Activated T-helper 17 cell treated with anti-CD3 and anti-CD28 coated beads, Interleukin-2, amount 50 U/mL, for 72 hours (primary cell): ENCODE measurements around the gene TRIM44. TPM values are rescaled to one million over a fixed set of nuclear protein-coding genes. Genes with fewer than 3 reads are reported as not detected.

Experiments
- ATAC-seq: fragments of 150-1000 bp; cut with Tn5 transposase; replicated peaks from 2 replicates; pipeline ENCODE4 v1.10.0; 2021; ENCODE audit warnings: mild to moderate bottlenecking, moderate library complexity
- H3K27ac Mint-ChIP-seq: one replicate; pipeline ENCODE4 v1.8.0; 2022; ENCODE audit warnings: mixed read lengths
- H3K27me3 Mint-ChIP-seq: one replicate; pipeline ENCODE4 v1.8.0; 2022; ENCODE audit warnings: mixed read lengths
- H3K36me3 Mint-ChIP-seq: one replicate; pipeline ENCODE4 v1.8.0; 2022; ENCODE audit warnings: low read depth, mild to moderate bottlenecking, mixed read lengths
- H3K4me1 Mint-ChIP-seq: one replicate; pipeline ENCODE4 v1.8.0; 2022; ENCODE audit warnings: mixed read lengths
- H3K4me3 Mint-ChIP-seq: one replicate; pipeline ENCODE4 v1.8.0; 2022; ENCODE audit warnings: mild to moderate bottlenecking, mixed read lengths
- H3K9me3 Mint-ChIP-seq: one replicate; pipeline ENCODE4 v1.8.0; 2022; ENCODE audit warnings: mixed read lengths
- total RNA-seq, 2 donors: library from RNA; stranded (reverse); gene quantifications; one replicate each; pipeline ENCODE4 v1.2.3, GENCODE V29; 2022

The TRIM44 gene
- total RNA-seq, 2 donors from 2014 or later, result 14.3 to 17.7 TPM

DNA sequence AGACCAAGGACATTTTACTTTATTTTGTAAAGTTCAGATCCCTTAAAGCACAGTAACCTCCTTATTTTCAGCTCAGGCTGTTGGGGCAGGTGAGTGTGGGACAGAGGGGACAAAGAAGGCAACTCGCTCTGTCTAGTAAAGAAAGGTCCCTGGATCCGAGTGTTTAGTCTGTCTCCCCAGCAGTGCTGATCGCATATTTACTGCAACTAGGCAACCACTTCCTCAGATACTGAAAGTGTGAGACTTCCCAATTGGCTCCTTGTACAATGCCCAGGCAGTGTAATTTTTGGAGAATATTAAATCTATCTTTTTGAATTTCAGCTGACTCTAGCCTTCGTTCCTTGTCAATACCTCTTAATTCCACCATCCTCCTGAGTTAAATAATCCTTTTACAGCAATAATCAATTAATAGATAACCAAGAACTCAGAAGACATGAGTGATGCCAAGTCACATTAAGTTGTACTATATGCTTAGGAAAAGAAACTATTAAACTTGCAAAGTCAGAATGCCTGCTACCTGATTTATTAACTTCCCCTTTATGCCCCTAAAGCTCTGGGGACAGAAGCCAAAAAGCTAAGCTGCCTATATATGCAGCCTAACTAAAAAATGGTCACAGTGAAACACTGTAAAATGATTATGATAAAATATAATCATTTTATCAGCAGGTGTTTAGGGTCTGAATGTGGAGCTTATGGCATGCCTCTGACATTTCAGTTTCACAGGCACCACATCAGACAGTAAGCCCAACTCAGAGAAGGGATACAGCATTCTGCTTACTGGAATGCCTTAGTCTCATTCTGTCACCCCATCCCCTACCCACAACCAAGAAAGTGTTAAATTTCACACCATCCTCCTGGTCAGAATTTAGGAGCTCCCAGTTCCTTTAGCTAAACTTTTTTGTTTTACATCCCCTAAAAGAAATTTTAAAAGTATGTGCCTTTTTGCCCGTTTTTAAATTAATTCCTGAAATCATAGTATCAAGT, 138.7 kb downstream of the TRIM44 start:
- Mint-ChIP-seq H3K4me3 (no peak overlapping the region), H3K4me1 (peaks cover 13% of the 10 kb centered on the region), H3K36me3 (peaks cover 1% of the 10 kb centered on the region), H3K27me3 (no peaks in the 10 kb centered on the region), H3K27ac (no peak overlapping the region), H3K9me3 (no peaks in the 10 kb centered on the region)
- ATAC-seq, result no peak

DNA sequence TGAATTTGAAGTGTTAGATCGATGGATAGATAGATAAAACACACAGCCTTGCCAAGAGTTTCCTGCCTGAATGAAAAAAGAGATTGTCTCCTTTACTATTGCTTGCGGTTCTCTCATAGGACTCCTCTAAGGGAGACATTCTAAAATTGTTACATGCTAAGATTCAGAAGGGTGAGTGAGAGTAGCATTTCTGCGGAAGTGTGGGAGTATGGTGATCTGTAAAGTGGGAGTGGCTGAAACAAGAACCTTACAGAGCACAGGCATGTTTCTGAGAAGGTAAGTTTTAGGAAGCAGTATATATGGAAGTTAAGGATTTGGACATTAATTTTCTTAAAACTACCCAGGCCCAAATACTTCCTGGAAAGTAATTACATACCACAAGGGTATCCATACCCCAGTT, 139.6 kb downstream of the TRIM44 start:
- no peak overlapping the region for H3K4me3 Mint-ChIP-seq
- no peak overlapping the region for H3K27ac Mint-ChIP-seq
- no peaks in the 10 kb centered on the region for H3K9me3 Mint-ChIP-seq
- ATAC-seq, result no peak
- H3K36me3 Mint-ChIP-seq, result peaks cover 11% of the 10 kb centered on the region
- no peaks in the 10 kb centered on the region for H3K27me3 Mint-ChIP-seq
- H3K4me1 Mint-ChIP-seq, result peaks cover 5% of the 10 kb centered on the region

DNA sequence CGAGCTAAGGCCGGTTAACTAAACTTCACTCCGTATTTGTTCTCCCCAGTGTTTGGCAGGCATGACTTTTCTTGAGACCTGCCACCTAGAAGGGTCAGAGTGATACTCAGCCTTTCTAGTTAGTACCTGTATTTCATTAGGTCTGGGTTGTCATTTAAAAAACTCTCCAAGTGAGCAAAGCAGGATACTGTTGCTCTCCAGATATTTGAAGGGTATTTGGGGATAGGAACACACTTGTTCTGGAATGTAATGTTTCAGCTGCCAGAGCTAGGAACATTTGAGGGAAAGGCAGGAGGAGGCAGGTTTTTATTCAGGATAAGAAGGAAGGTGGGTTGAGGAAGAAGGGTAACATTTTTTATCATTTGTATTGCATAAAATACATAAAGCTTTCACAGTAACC, 140.1 kb downstream of the TRIM44 start:
- Mint-ChIP-seq H3K27me3 (no peaks in the 10 kb centered on the region), H3K9me3 (no peaks in the 10 kb centered on the region), H3K27ac (no peak overlapping the region), H3K4me3 (no peak overlapping the region), H3K36me3 (peaks cover 15% of the 10 kb centered on the region), H3K4me1 (peaks cover 4% of the 10 kb centered on the region)
- no peak for ATAC-seq

DNA sequence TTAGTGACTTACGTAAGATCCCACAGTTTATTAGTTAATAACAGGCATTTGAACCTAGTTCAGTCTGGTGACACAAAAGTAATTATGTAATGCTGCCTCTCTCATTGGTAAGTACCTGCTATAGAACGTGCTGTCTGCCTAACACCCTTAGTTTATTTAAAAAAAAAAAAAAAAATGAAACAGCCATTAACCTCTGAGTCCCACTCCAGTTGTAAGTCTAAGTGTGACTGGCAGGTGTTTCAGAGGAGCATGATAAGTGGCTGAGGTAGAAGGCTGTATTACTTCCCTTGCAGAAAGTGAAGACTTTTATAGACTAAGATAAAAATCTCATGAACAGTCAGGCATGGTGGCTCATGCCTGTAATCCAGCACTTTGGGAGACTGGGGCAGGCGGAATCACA, 140.5 kb downstream of the TRIM44 start:
- no peaks in the 10 kb centered on the region for H3K9me3 Mint-ChIP-seq
- H3K27ac Mint-ChIP-seq, result no peak overlapping the region
- peaks cover 15% of the 10 kb centered on the region for H3K36me3 Mint-ChIP-seq
- no peak for ATAC-seq
- no peaks in the 10 kb centered on the region for H3K27me3 Mint-ChIP-seq
- no peaks in the 10 kb centered on the region for H3K4me1 Mint-ChIP-seq
- H3K4me3 Mint-ChIP-seq, result no peak overlapping the region

DNA sequence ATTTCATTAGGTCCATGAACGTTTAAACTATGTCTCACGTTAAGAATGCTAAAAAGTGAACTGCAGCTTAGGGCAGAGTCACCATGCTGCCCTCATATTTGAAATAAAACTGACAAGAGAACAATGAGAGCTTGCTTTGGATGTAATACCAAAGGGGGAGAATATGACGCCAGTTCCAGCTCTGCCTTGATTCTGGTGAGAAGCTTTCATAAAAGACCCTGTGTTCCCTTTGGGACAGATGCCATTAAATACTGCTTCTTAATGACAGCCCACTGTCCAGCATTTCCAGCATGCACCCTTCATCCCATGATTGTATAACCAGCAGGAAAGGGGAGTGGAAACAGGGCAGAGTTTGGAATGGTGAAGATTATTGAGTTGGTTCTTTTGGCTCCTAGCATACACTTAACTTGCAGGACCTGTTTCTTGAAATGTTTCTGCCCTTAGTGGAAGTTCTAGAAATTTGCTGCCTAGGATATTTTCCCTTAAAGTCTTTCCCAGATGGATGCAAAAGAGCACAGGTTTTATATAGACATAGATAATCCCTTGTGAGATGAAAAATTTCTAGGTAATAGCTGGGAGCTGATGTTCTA, 142.0 kb downstream of the TRIM44 start:
- H3K36me3 Mint-ChIP-seq, result peaks cover 26% of the 10 kb centered on the region
- no peak overlapping the region for H3K4me3 Mint-ChIP-seq
- no peak overlapping the region for H3K27ac Mint-ChIP-seq
- H3K9me3 Mint-ChIP-seq, result no peaks in the 10 kb centered on the region
- no peaks in the 10 kb centered on the region for H3K4me1 Mint-ChIP-seq
- H3K27me3 Mint-ChIP-seq, result no peaks in the 10 kb centered on the region
- ATAC-seq, result no peak

DNA sequence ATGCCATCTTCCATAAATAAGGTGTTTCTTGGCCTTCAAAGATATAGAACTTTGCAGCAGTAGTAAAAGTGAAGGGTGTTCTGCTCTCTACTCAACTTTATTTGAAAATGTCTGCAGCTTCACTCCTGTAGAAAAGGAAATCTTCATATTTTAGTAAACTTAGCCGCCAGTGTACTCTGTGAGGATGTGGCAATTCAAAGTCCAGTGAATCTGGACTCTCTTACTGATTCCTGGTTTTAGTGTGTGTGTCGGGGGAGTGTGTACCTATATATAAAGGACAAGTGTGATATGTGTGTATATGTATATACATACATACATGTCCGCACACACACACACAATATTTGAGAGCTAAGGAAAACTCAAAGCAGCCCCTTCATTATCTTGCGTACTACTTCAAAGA, 147.0 kb downstream of the TRIM44 start:
- no peaks in the 10 kb centered on the region for H3K4me1 Mint-ChIP-seq
- H3K4me3 Mint-ChIP-seq, result no peak overlapping the region
- H3K9me3 Mint-ChIP-seq, result no peaks in the 10 kb centered on the region
- no peak overlapping the region for H3K27ac Mint-ChIP-seq
- no peak for ATAC-seq
- no peaks in the 10 kb centered on the region for H3K27me3 Mint-ChIP-seq
- peaks cover 30% of the 10 kb centered on the region for H3K36me3 Mint-ChIP-seq

DNA sequence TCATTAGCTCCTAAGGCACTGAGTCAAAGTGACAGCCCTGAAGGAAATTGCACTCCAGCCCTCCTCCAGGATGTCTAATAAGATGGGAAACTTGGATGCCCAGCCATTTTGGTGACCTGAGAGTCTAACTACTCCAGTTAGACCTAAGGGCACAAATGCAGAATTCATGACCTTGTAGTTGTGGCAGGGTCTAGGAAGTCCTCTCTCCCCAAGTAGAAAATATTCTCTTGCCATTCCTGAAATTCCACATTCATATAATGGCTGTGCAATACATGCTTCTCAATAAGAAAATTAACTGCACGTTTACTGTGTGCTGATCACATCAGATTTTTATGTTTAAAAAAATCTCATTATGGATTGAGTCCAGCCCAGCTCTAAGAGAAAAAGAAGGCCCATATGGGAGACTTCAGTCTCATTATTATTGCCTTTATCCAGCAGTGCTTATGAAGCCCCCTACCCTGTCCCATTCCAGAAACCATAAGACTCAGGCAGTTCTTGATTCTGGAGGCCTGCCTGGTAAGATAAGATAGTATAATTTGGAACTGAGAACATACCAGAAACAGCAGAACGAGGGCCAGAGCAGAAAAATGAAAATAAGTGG, 147.6 kb downstream of the TRIM44 start:
- Mint-ChIP-seq H3K27ac (no peak overlapping the region), H3K27me3 (no peaks in the 10 kb centered on the region), H3K9me3 (no peaks in the 10 kb centered on the region), H3K4me1 (no peaks in the 10 kb centered on the region), H3K36me3 (peaks cover 30% of the 10 kb centered on the region), H3K4me3 (no peak overlapping the region)
- ATAC-seq, result no peak

DNA sequence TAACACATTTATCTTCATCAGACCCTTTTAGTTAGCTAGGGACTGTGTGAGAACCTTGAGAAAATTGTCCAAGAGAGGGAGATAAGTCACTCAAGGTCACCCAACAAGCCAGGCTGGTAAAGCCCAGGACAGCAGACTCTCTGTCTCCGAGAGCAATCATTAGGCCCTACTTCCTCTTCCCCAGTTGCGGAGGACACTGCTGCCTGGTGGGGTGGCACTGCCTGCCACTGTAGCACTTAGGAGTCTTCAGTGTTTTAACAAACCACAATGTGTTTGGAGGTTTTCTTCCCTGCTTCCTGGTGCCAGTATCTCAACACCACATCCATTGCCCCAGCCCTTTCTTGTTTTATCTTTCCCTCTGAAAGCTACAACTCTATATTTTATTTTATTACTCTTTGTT, 149.2 kb downstream of the TRIM44 start:
- peaks cover 23% of the 10 kb centered on the region for H3K36me3 Mint-ChIP-seq
- no peak overlapping the region for H3K27ac Mint-ChIP-seq
- H3K9me3 Mint-ChIP-seq, result no peaks in the 10 kb centered on the region
- no peak for ATAC-seq
- no peaks in the 10 kb centered on the region for H3K4me1 Mint-ChIP-seq
- no peak overlapping the region for H3K4me3 Mint-ChIP-seq
- H3K27me3 Mint-ChIP-seq, result no peaks in the 10 kb centered on the region

DNA sequence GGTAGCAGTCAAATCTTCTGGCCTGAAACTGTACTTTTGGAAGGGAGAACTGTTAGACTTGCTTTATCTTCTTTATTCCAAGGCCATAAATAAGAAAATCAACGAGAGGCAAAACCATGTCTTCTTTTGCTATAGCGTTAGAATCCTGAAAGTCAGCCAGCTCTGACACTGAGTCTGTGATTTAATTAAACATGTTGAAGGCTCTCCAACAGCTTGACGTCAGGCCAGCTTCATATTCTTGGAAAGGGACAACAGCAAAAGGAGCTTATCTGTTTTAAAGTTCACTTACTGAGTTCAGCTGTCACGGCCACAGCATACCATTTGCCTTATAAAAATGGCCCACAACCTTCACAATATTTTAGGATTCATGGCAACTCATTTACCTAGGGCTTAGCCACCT, 150.3 kb downstream of the TRIM44 start:
- no peaks in the 10 kb centered on the region for H3K9me3 Mint-ChIP-seq
- H3K4me1 Mint-ChIP-seq, result no peaks in the 10 kb centered on the region
- H3K27ac Mint-ChIP-seq, result no peak overlapping the region
- H3K27me3 Mint-ChIP-seq, result no peaks in the 10 kb centered on the region
- peaks cover 15% of the 10 kb centered on the region for H3K36me3 Mint-ChIP-seq
- no peak overlapping the region for H3K4me3 Mint-ChIP-seq
- ATAC-seq, result no peak

DNA sequence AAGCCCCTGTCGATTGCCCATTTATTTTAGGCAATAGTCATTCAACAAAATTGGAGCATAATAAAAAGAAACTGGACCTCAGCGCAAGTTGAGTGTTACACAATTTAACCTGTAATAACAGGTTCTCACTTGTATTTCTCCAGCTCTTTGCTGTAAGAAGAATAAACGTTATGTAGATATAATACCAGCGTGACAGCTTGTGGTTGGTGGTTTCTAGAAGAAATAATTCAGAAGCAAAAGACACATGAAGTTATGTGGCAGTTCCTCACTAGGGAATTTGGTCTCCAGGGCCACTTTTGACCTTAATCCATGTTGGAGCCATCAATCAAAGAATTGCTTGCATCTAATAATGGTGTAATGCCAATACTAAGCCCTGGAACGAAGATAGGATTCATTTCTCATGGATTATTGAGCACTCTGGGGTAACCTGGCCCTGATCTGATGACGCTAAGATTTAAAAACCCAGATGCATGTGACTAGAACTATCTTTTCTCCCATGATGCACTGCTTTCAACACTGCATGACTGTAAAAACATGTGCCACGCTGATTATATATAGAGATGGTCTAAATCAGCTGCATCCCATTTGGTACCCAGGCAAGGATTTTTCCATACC, 151.6 kb downstream of the TRIM44 start:
- Mint-ChIP-seq H3K36me3 (peaks cover 7% of the 10 kb centered on the region), H3K27ac (no peak overlapping the region), H3K4me1 (no peaks in the 10 kb centered on the region), H3K27me3 (no peaks in the 10 kb centered on the region), H3K4me3 (no peak overlapping the region), H3K9me3 (no peaks in the 10 kb centered on the region)
- ATAC-seq, result no peak

DNA sequence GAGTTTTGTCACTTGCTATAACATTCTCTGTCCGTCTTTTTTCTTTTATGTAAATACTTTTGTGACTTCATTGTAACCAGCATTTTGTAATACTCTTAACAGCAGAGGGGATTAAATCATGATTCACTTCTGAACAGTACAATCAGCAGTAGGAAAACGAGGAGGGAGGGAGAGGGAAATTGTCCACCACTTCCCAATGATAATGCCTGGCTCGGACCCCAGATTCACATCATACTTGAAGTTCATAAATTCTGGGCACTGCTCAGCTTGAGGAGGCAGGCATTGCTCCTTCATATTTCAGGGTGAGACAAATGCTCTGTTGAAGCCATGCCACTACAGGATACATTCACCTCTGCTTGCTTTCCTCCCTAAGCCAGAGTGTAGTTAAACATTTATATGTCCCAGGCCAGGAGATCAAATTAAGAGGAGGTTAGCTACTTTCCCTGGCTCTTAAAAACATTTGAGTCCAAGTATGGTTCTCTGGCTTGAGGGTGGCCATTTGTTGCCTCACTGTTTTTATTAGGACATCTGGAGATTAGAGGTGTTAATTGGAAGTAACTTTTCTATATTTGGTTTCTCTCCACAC, 152.2 kb downstream of the TRIM44 start:
- Mint-ChIP-seq H3K27ac (no peak overlapping the region), H3K36me3 (peaks cover 1% of the 10 kb centered on the region), H3K9me3 (no peaks in the 10 kb centered on the region), H3K4me1 (no peaks in the 10 kb centered on the region), H3K4me3 (no peak overlapping the region), H3K27me3 (no peaks in the 10 kb centered on the region)
- no peak for ATAC-seq

DNA sequence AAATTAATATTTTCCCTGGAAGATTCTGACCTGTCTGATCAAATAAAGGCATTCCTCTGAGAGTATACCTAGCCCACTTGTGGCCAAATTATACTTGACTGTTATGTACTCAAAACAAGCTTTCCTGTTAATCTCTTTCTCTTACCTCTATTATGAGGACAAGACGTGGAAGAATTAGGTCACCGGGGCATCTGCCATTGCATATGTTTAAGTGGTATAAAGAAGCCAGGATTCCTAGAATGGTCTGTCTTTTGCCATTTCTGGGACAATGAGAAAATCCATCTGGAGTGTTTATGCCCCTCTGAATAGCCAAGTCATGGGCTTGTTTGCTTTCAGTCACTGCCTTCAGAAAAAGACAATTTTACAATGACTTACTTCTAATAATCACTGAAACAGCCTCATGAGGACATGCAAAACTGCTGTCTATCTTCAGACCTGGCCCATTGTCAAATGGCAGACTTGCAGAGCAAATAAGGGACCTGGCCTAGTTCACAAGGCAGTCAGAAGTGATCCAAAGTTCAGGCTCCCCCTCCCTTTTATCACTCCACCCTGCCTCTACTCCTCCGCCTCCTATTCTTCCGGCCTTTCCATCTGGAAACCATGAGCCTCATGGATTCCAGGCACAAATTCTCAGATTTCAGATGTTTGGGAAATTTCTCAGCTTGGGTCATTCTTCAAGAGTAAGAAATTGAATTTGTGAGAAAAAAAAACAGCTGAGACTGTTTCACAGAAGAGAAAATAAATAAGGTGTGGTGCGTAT, 153.2 kb downstream of the TRIM44 start:
- Mint-ChIP-seq H3K4me3 (no peak overlapping the region), H3K9me3 (no peaks in the 10 kb centered on the region), H3K27me3 (no peaks in the 10 kb centered on the region), H3K36me3 (no peaks in the 10 kb centered on the region), H3K4me1 (no peaks in the 10 kb centered on the region), H3K27ac (no peak overlapping the region)
- no peak for ATAC-seq

DNA sequence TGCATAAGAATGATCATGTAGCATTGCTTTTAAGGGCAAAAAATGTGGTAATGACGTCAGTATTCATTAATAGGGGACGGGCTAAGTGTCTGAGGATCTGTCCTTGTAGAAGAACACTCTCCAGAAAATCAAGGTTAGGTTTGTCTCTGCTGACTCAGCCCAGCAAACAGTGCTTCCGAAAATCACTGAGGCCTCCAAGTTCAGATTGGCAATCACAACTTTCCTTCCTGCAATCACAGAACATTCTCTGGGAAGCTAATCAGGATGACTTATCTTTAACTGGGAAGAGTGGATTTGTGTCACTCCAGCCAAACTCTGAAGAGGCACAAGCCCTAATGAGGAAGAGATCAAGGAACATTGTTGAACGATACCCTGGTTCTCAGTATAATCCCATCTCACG, 158.0 kb downstream of the TRIM44 start:
- H3K27ac Mint-ChIP-seq, result no peak overlapping the region
- ATAC-seq, result no peak
- no peaks in the 10 kb centered on the region for H3K36me3 Mint-ChIP-seq
- H3K4me3 Mint-ChIP-seq, result no peak overlapping the region
- H3K4me1 Mint-ChIP-seq, result peaks cover 4% of the 10 kb centered on the region
- H3K27me3 Mint-ChIP-seq, result no peaks in the 10 kb centered on the region
- H3K9me3 Mint-ChIP-seq, result no peaks in the 10 kb centered on the region
